ENCODE results near the gene CLEC16A.

Gene CLEC16A

DNA sequence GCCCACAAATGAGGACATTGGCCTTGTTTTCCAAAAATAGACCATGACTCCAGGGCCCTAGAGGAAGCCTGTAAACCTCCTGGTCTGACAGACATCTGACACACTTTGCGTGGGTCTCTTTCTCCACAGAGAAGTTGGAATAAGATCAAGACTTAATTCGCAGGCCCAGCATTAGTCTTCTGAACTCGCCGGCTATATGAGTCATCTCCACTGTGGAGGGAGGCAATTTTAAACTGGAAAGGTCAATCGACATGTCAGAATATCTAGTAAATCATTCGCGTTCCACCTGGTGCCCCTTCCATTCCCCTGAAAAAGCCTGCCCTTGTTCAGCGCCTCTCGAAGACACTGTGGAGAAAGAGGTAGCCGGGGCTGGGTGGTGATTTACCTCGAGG lies 140.1 kb downstream of the CLEC16A start:
- DNase-seq (ENCODE audit: low spot score): peak; percentile 66

GRCh38 chr16:11084876-11085485 lies 140.6 kb downstream of the CLEC16A start:
- DNase-seq (ENCODE audit: low spot score): no peak

GRCh38 chr16:11085916-11086315 lies 141.6 kb downstream of the CLEC16A start:
- DNase-seq (ENCODE audit: low spot score): no peak

GRCh38 chr16:11087691-11088073 lies 143.3 kb downstream of the CLEC16A start:
- DNase-seq (ENCODE audit: low spot score): no peak

- DNase-seq (ENCODE audit: low spot score): no peak
These were observed 143.8 kb downstream of the CLEC16A start for GRCh38 chr16:11088074-11088730.

DNA sequence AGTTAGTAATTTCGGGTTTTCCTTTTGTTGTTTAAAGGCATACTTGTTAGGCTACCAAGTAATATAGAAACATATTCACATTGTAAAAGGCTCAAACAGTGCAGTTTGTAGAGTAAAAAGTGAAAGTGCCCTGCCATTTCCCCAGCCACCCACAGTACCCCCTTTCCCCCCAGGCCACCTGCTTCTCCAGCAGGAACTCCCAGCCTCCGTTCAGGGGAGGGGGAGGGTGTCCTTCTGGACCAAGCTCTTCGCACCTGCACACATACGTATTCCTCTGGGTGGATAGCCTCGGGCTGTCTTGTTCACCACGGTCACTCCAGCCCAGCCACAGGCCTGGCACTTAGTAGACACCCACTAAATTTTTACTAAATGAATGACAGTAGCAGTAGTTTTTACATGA lies 144.5 kb downstream of the CLEC16A start:
- DNase-seq (ENCODE audit: low spot score): no peak

DNA sequence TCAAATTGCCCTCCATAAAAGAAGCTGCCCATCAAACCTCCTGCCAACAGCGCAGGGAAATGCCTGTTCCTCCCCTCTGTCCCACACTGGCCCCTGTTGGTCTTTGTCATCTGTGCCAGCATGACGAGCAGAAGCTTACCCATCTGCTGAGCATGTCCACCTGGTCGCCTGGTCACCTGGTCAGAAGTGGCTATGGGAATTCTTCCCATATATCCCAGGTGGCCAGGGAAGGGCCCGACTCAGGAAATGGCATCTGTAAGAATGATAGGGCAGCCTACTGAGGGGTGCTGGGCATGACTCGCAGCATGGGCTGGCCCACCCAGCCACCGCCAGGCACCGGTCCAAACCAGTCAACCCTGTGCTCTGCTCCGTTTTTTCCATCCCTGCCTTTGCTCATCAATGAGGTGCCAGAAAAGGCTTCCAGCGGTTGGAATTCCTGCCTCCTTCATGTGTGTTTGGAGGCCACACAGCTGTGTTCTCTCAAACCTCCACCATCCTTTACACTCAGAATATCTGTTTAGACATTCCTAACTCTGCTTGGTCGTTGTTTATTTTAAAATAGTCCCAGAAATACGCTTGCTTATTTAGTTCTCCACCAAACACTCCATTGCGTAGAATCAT lies 145.2 kb downstream of the CLEC16A start:
- no peak for DNase-seq (ENCODE audit: low spot score)

DNA sequence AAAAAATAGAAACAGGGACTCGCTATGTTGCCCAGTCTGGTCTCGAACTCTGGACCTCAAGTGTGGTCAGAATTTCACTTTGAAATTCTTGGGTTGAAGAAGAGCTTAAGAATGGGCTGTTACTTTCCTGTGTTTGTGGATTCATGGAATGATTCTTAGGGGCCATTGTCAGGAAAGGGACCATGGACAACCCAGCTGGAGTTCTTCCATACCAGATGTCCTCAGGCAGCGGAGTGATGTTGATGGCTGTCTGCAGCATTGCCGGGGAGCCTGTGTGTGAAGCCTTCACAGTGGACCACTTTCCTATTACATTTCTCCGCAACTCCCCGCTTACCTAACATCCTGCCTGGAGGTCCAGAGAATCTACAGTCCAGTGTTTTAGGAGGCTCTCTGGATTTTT lies 145.9 kb downstream of the CLEC16A start:
- DNase-seq (ENCODE audit: low spot score): no peak

- DNase-seq (ENCODE audit: low spot score): no peak
These were observed 146.8 kb downstream of the CLEC16A start for GRCh38 chr16:11091021-11091785.

GRCh38 chr16:11092788-11093571 lies 148.6 kb downstream of the CLEC16A start:
- DNase-seq (ENCODE audit: low spot score): no peak

DNA sequence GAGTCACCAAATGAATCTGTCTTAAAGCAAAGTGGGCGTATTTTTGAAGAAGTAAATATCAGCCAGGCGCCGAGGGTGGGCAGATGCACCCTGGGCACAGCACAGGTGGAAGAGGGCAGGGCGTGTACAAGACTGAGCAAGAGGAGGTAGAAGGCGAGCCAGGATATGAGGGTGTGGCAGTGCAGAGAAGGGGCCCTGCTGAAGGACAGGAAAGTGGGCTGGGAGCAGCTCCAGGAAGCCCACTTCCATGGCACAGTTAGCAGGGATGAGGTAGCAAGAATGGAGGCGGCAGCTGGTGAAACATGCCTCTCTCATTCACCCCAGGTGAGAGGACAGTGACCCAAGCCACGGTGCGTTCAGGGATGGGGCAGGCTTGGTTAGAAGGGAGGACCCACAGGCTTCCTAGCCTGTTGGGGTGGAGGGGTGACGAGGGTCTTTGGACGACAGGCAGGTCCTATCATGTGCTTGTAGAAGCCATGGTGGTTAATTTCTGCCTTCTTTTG lies 149.3 kb downstream of the CLEC16A start:
- DNase-seq (ENCODE audit: low spot score): no peak

GRCh38 chr16:11094075-11094856 lies 149.9 kb downstream of the CLEC16A start:
- DNase-seq (ENCODE audit: low spot score): no peak

DNA sequence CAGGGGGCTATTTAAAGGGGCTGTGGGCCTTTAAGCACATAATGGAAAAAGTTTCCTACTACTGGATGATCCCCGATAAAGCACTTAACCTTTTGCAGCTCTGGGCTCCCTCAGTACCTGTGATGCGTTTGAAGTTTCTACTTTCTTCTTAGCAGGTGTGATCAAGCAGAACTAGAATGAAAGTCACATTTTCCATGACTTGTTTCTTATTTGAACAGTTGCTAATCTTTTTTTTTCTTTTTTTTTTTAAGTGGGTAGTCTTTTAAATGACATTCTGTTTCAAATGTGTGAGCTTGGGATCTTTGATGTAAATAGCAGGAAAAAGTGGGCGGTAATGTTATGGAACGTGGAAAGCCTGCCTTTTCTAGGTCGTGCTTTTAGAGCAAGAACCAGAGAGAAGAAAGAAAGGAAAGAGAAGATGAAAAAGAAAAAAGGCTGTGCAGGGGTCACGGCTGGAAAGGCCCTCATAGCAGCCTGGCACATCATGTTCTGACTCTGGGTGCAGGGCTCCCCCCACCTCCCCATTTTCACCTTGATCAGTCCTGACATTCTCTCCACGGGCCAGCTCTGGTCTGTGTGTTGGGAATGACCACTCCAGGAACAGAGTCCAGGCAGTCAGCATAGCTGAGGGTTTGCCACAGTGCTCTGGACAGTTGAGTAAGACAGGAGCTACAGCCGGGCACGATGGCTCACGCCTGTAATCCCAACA lies 150.6 kb downstream of the CLEC16A start:
- DNase-seq (ENCODE audit: low spot score): no peak

- DNase-seq (ENCODE audit: low spot score): no peak
These were observed 151.6 kb downstream of the CLEC16A start for GRCh38 chr16:11095935-11096334.

DNA sequence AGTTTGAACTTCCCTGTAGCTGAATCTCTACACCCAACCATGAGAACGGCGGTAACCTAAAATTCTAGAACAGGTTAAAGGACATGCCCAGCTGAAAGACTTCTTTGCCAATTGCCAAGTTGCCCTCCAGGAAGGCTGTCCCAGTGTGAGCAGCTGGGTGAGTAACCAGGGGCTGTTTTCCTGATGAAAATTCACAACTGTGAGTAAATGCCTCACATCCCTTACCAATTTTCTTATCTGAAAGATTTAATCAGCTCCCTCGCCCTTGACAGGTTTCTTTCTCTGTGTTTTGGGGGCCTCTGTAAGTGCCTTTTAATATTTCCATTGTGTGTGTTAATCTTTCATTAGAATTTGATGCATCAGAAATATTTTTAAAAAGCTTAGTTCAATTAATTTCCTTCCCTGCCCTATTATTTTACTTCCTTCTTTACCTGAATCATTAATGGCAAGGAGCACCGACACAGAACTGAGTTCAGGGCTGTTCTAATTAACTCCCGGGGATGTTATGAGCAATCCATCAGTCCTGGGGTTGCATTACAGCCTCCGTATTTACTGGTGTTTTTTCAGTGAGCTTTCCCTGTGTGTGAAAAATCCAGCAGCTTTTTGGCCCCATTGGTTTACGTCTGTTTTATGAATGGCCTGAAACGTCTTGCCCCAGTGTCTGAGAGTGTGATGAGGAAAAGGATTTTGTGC lies 152.9 kb downstream of the CLEC16A start:
- DNase-seq (ENCODE audit: low spot score): no peak

DNA sequence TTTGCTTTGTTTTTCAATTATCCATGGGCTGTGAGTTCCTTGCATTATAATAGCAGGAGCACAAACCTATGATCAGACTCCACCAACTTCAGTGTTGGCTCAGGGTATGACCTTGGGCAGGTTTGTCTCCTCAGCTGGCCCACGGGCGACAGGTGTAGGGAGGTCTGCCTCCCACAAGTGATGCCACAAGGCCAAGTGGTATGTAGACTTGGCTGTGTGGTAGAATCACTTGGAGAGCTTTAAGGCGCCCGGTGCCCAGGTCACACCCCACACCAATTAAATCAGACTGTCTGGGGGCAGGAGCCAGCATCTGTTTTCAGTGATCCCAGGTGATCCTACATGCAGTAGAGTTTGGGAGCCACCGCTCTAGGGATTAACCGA lies 153.4 kb downstream of the CLEC16A start:
- no peak for DNase-seq (ENCODE audit: low spot score)

GRCh38 chr16:11098601-11099390 lies 154.4 kb downstream of the CLEC16A start:
- DNase-seq (ENCODE audit: low spot score): no peak

- DNase-seq (ENCODE audit: low spot score): no peak
These were observed 155.4 kb downstream of the CLEC16A start for GRCh38 chr16:11099672-11100205.
